ENCODE measurements around the gene TAF12.
"Not testable (repeated sequence)": the region's sequence is repeated elsewhere in the genome, so short reads cannot be mapped to it uniquely, and the experiment has no call there.

TAF12 gene

DNA sequence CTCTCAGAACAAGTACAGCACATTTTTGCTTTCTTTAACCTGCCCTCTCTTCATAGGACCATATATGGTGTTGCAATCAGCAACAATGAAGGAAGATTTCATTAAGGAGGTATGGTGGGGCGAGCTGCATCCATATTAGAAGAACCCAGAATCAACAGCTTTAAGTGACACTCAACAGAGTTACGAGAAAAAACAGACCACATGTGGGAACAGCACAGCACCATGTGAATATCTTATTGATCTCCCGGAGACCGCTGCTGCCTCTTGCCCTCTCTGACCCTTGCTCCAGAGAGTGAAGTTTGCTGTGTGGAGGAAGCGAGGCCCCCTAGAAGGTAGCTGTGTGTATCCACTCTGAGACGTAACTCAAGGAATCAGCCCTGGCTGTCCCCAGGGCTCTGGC lies 37.9 kb downstream of the TAF12 start:
- Mint-ChIP-seq H3K9me3 (no peaks in the 10 kb centered on the region), H3K27me3 (no peaks in the 10 kb centered on the region), H3K36me3 (ENCODE audit: low read depth) (peaks cover 30% of the 10 kb centered on the region), H3K27ac (peak overlapping the region; percentile 42), H3K4me3 (no peak overlapping the region), H3K4me1 (peaks cover 13% of the 10 kb centered on the region)
- ATAC-seq = no peak
- DNase-seq = no peak

GRCh38 chr1:28604411-28604810 lies 38.5 kb downstream of the TAF12 start:
- no peaks in the 10 kb centered on the region for H3K9me3 Mint-ChIP-seq
- no peak overlapping the region for H3K4me3 Mint-ChIP-seq
- peaks cover 13% of the 10 kb centered on the region for H3K4me1 Mint-ChIP-seq
- DNase-seq = no peak
- ATAC-seq = no peak
- H3K27ac Mint-ChIP-seq = peak overlapping the region; percentile 42
- peaks cover 26% of the 10 kb centered on the region for H3K36me3 Mint-ChIP-seq (ENCODE audit: low read depth)
- no peaks in the 10 kb centered on the region for H3K27me3 Mint-ChIP-seq

- ATAC-seq (no peak), DNase-seq (no peak)
- Mint-ChIP-seq H3K36me3 (ENCODE audit: low read depth) (peaks cover 24% of the 10 kb centered on the region), H3K4me1 (peaks cover 13% of the 10 kb centered on the region), H3K27ac (no peak overlapping the region), H3K9me3 (no peaks in the 10 kb centered on the region), H3K4me3 (no peak overlapping the region), H3K27me3 (no peaks in the 10 kb centered on the region)
These were observed 40.1 kb downstream of the TAF12 start for GRCh38 chr1:28602536-28603439.

DNA sequence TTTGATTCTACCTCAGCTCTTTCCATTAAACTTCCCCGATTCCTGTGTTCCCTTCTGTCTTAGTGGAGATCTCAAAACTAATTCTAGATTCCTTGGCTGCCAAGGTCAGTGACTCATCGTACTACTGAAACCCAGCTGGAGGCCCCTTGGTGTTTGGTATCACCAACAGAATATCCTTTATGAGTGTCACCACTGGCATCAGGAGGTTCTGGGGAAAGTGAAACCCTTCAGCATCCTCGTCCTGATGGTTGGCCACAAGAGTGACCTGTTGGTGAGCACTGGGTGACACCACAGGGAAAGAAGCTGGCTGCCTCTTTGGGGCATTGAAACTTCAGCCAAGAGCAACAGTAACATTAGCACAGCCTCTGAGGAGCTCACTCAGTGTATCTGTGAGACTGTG lies 41.2 kb downstream of the TAF12 start:
- no peak overlapping the region for H3K27ac Mint-ChIP-seq
- H3K36me3 Mint-ChIP-seq (ENCODE audit: low read depth) = peaks cover 24% of the 10 kb centered on the region
- no peaks in the 10 kb centered on the region for H3K9me3 Mint-ChIP-seq

GRCh38 chr1:28596276-28596675 lies 46.6 kb downstream of the TAF12 start:
- H3K4me1 Mint-ChIP-seq; H3K9me3 Mint-ChIP-seq; ATAC-seq; DNase-seq; H3K27ac Mint-ChIP-seq; H3K36me3 Mint-ChIP-seq (ENCODE audit: low read depth); H3K4me3 Mint-ChIP-seq: not testable (repeated sequence)
- H3K27me3 Mint-ChIP-seq = peaks cover 12% of the 10 kb centered on the region

More for the DNA sequence above, 41.2 kb downstream of the TAF12 start:
- no peak for DNase-seq
- Mint-ChIP-seq H3K4me3 (no peak overlapping the region), H3K4me1 (peaks cover 13% of the 10 kb centered on the region), H3K27me3 (no peaks in the 10 kb centered on the region)
- ATAC-seq = peak; percentile 72

DNA sequence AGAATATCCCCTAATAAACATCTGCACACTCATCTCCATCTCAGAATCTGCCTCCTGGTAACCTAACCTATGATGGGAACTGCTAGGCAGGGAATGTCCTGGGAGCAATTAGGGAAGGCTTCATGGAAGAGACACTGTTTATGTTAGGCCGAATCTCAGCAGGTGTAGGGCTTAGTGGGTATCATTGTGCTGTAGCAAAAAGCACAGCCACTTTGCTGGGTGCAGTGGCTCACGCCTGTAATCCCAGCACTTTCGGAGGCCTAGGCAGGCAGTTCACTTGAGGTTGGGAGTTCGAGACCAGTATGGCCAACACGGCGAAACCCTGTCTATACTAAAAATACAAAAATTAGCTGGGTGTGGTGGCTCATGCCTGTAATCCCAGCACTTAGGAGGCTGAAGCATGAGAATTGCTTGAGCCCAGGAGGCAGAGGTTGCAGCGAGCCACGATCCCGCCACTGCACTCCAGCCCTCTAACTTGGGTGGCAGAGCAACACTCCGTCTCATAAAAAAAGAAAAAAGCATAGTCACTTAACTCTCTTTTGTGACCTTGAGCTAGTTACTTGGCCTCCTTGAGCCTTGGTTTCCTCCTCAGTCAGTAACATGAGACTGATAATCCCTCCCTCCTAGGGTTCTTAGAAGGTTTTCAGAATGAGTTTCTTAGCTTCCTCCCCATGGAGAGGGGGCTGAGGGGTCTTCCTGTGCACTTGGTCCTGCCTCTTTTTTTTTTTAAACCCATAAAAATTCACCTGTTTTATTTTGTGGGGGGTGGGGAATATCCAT lies 47.3 kb downstream of the TAF12 start:
- no peak for ATAC-seq
- H3K27me3 Mint-ChIP-seq = peaks cover 13% of the 10 kb centered on the region
- no peaks in the 10 kb centered on the region for H3K9me3 Mint-ChIP-seq
- H3K36me3 Mint-ChIP-seq (ENCODE audit: low read depth) = no peaks in the 10 kb centered on the region
- H3K4me1 Mint-ChIP-seq = peaks cover 5% of the 10 kb centered on the region
- H3K4me3 Mint-ChIP-seq = no peak overlapping the region
- DNase-seq = no peak
- no peak overlapping the region for H3K27ac Mint-ChIP-seq

- not testable (repeated sequence) for H3K9me3 Mint-ChIP-seq; H3K27ac Mint-ChIP-seq; H3K4me1 Mint-ChIP-seq; DNase-seq; H3K4me3 Mint-ChIP-seq; ATAC-seq; H3K36me3 Mint-ChIP-seq (ENCODE audit: low read depth)
- peaks cover 13% of the 10 kb centered on the region for H3K27me3 Mint-ChIP-seq
These were observed 48.0 kb downstream of the TAF12 start for GRCh38 chr1:28594686-28595411.

DNA sequence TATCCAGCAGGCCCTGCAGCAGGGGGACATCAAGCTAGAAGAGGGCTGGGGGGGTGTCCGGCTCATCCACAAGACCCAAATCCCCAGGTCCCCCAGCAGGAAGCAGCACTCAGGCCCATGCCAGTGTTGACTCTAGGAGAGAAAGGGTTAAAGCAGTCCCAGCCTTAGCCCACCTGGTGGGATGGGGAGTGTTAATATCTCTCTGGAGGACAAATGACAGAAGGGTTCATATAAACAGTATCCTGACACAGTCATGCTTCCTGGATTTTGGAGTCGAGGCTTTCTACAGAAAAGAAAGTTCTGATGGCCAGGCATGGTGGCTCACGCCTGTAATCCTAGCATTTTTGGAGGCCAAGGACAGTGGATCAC lies 48.9 kb downstream of the TAF12 start:
- not testable (repeated sequence) for DNase-seq; H3K4me1 Mint-ChIP-seq; H3K36me3 Mint-ChIP-seq (ENCODE audit: low read depth); ATAC-seq; H3K27ac Mint-ChIP-seq; H3K9me3 Mint-ChIP-seq; H3K4me3 Mint-ChIP-seq
- H3K27me3 Mint-ChIP-seq = peaks cover 13% of the 10 kb centered on the region

DNA sequence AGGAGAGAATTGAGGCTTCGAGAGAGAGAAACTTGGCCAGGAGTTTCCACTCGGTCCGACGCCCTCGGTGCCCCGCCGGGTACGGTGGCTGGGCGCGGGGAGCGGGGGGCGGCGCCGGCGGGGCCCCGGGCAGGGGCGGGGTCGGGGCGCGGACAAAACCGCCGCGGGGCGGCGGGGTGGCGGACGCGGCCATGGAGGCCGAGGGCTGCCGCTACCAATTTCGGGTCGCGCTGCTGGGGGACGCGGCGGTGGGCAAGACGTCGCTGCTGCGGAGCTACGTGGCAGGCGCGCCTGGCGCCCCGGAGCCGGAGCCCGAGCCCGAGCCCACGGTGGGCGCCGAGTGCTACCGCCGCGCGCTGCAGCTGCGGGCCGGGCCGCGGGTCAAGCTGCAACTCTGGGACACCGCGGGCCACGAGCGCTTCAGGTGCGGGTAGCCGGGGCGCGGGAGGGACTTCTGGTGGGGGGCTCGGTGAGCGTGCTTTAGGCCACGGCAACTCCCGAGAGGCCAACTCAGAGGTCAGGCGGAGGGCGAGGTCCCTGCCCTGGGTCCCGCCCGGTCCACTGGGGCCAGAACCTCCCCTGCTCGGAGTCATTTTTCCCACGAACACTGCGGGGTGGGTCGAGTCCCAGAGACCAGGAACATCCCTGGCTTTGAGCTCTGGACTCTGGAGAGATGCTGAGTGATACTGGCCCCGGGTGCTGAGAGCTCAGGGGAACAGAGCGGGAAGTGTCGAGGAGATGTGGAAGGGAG lies 50.4 kb downstream of the TAF12 start:
- peaks cover 13% of the 10 kb centered on the region for H3K27me3 Mint-ChIP-seq

GRCh38 chr1:28591708-28592320 lies 51.1 kb downstream of the TAF12 start, which contains the start of gene RAB42:
Gene RAB42 (plus strand): TSS chr1:28592265. CDS start chr1:28592512, 247 bp downstream.
- Mint-ChIP-seq H3K27me3 (peaks cover 13% of the 10 kb centered on the region), H3K4me3 (peak within 1 kb of the TSS; percentile 73), H3K36me3 (ENCODE audit: low read depth) (no peaks in the 10 kb centered on the region), H3K4me1 (peaks cover 5% of the 10 kb centered on the region), H3K27ac (no peak within 1 kb of the TSS), H3K9me3 (no peaks in the 10 kb centered on the region)
- DNase-seq = no peak
- ATAC-seq = peak; percentile 48

More for the DNA sequence above, 50.4 kb downstream of the TAF12 start:
- no peak for ATAC-seq
- peak overlapping the region; percentile 73 for H3K4me3 Mint-ChIP-seq
- no peak overlapping the region for H3K27ac Mint-ChIP-seq
- H3K36me3 Mint-ChIP-seq (ENCODE audit: low read depth) = no peaks in the 10 kb centered on the region
- H3K9me3 Mint-ChIP-seq = no peaks in the 10 kb centered on the region
- no peak for DNase-seq
- H3K4me1 Mint-ChIP-seq = peaks cover 5% of the 10 kb centered on the region

GRCh38 chr1:28586585-28587391 lies 56.1 kb downstream of the TAF12 start:
- not testable (repeated sequence) for H3K36me3 Mint-ChIP-seq (ENCODE audit: low read depth); DNase-seq

DNA sequence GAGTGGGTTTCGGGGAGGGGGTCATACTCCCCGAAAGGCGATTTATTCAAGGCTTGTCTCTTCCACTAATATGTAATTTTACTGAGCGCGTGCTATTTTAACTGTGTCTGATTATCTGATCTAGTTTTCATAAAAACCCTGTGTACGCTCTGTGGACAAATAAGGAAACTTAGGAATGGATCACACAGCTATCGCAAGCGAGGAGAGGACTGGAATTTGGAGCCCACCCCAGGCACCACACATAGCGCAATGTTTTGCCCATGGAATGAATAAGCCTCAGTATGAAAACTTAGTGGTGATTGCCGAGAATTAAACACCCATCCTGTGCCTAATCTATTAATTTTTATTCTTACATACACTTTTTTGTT lies 60.6 kb downstream of the TAF12 start:
- peaks cover 30% of the 10 kb centered on the region for H3K4me1 Mint-ChIP-seq
- H3K9me3 Mint-ChIP-seq = no peaks in the 10 kb centered on the region
- no peak for DNase-seq
- H3K27me3 Mint-ChIP-seq = peaks cover 2% of the 10 kb centered on the region
- ATAC-seq = no peak
- H3K4me3 Mint-ChIP-seq = peak overlapping the region; percentile 96
- H3K27ac Mint-ChIP-seq = peak overlapping the region; percentile 96
- H3K36me3 Mint-ChIP-seq (ENCODE audit: low read depth) = peaks cover 47% of the 10 kb centered on the region

More at GRCh38 chr1:28586585-28587391, 56.1 kb downstream of the TAF12 start:
- H3K4me3 Mint-ChIP-seq, ATAC-seq, H3K9me3 Mint-ChIP-seq, H3K27ac Mint-ChIP-seq, H3K27me3 Mint-ChIP-seq, H3K4me1 Mint-ChIP-seq: not testable (repeated sequence)
